Psoas muscle (tissue), 8 donors: Measurements from ENCODE around the gene VEGFA. TPM values are rescaled to one million over a fixed set of nuclear protein-coding genes. Genes with fewer than 3 reads are reported as not detected.

ENCODE experiments used
- ATAC-seq, 4 donors: fragments of 200-7000 bp; cut with Tn5 transposase; one replicate each; pipeline ENCODE4 v1.9.1; 2020; ENCODE audit warnings: moderate library complexity in 3 of 4, mild to moderate bottlenecking in 2 of 4
- DNase-seq, 2 donors: peaks; one replicate each; pipeline ENCODE4 v3.0.0-alpha.2; 2020
- H3K27ac ChIP-seq: fragments of 200-600 bp; one replicate; pipeline ENCODE4 v1.8.0; 2022
- H3K27me3 ChIP-seq, 3 donors: fragments of 200-600 bp in 1 of 3; one replicate each; pipeline versions ENCODE4 v1.6.1 to v1.8.0; 2013 to 2022; ENCODE audit warnings: low read length in 2 of 3, mild to moderate bottlenecking in 2 of 3, moderate library complexity in 1 of 3; ENCODE audit not compliant: insufficient read depth in 3 of 3
- H3K36me3 ChIP-seq, 2 donors: fragments of 200-600 bp in 1 of 2; one replicate each; pipeline versions ENCODE4 v1.6.1 to v1.8.0; 2013 to 2022; ENCODE audit warnings: low read depth in 1 of 2, mild to moderate bottlenecking in 1 of 2, moderate library complexity in 1 of 2; ENCODE audit not compliant: insufficient read depth in 1 of 2
- H3K4me1 ChIP-seq: fragments of 200-600 bp; one replicate; pipeline ENCODE4 v1.8.0; 2022
- H3K4me3 ChIP-seq: fragments of 200-600 bp; one replicate; pipeline ENCODE4 v1.8.0; 2022; ENCODE audit warnings: mild to moderate bottlenecking
- H3K9me3 ChIP-seq: fragments of 200-600 bp; one replicate; pipeline ENCODE4 v1.8.0; 2022
- CTCF ChIP-seq: fragments of 200-600 bp; IDR thresholded peaks from one replicate; pipeline ENCODE4 v1.8.0; 2022; ENCODE audit warnings: antibody characterized with exemption
- WGBS, 3 donors: extraction: QIAGEN DNeasy Blood & Tissue Kit; methylation state at CpG; one replicate each; pipeline versions ENCODE4 v1.1.6 to v1.1.7; 2013; 5-methylcytosine and 5-hydroxymethylcytosine counted together
- intact Hi-C, 2 donors: fragments of 100-400 bp; cut with DNase I; formaldehyde crosslinking; loops; one replicate each; pipeline versions ENCODE4 v1.11.0 to v1.14.2; 2022
- polyA plus RNA-seq, 3 donors: library from polyadenylated mRNA; stranded (reverse); fragments of 200-250 nt; gene quantifications; one replicate each; pipeline ENCODE4 v1.2.3, GENCODE V29; 2013
- total RNA-seq, 4 donors: library from RNA; stranded (reverse); fragmentation: NEBNext Ultra II Directional in 2 of 4; extraction: Animal tissue kit (Norgen Biotek cat#: 25700) in 2 of 4; gene quantifications; one replicate each; pipeline versions ENCODE4 v1.2.1 to v1.2.4, GENCODE V29; 2021 to 2023
- donor health status: healthy with polysubstance abuse.
- donor health status: DM: no; HTN: no; CAD: no; lungs with moderate emphysema.
- donor health status: Bipolar disorder and iron deficiency.
- donor health status: healthy.
- donor health status: DM: yes; HTN: yes; CAD: no.
- donor health status: DM: no; HTN: no; CAD: no.
- donor health status: DM: no; HTN: no; CAD: no.
- donor health status: DM: yes; HTN: yes; CAD: no.

VEGFA gene
- total and polyA plus RNA-seq, 7 donors = 78.1 to 345 (median 132) TPM

DNA sequence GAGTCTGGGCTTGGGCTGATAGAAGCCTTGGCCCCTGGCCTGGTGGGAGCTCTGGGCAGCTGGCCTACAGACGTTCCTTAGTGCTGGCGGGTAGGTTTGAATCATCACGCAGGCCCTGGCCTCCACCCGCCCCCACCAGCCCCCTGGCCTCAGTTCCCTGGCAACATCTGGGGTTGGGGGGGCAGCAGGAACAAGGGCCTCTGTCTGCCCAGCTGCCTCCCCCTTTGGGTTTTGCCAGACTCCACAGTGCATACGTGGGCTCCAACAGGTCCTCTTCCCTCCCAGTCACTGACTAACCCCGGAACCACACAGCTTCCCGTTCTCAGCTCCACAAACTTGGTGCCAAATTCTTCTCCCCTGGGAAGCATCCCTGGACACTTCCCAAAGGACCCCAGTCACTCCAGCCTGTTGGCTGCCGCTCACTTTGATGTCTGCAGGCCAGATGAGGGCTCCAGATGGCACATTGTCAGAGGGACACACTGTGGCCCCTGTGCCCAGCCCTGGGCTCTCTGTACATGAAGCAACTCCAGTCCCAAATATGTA, 957 bp upstream of the VEGFA start:
- H3K4me1 ChIP-seq = peaks cover 10% of the 10 kb centered on the region
- WGBS, 3 donors = 30 to 42% (median 37%) methylated on average over 4 to 8 of the region's 8 CpGs
- no peak for TF ChIP-seq CTCF
- H3K36me3 ChIP-seq = no peaks in the 10 kb centered on the region
- intact Hi-C loops = loop anchor here (1.0 to 5.0 kb wide), 5 partner anchors 48 to 310 kb away; no protein-coding TSS in a partner anchor
- H3K27me3 ChIP-seq = no peaks in the 10 kb centered on the region
- ATAC-seq (no peak), DNase-seq (peak; percentile 73 to 76)
- no peaks in the 10 kb centered on the region for H3K9me3 ChIP-seq
- peak overlapping the region; percentile 99 for H3K27ac ChIP-seq
- peak overlapping the region; percentile 97 for H3K4me3 ChIP-seq

- ATAC-seq = peak; percentile 36 to 59 (median 52)
- WGBS, 3 donors = 0 to 1% (median 0%) methylated on average over 58 to 84 of the region's 84 CpGs
- Histone ChIP-seq H3K27ac (peak overlapping the region; percentile 99), H3K4me1 (peaks cover 26% of the 10 kb centered on the region), H3K9me3 (no peaks in the 10 kb centered on the region), H3K4me3 (peak overlapping the region; percentile 97), H3K36me3 (peaks cover 0 to 11% of the 10 kb centered on the region in 2 donors), H3K27me3 (no peaks in the 10 kb centered on the region)
- intact Hi-C loops = loop anchor here (1.0 to 5.0 kb wide), 3 partner anchors 182 to 307 kb away; no protein-coding TSS in a partner anchor
- peak; percentile 87 to 93 for DNase-seq
- no peak for TF ChIP-seq CTCF
Observed at GRCh38 chr6:43770372-43771209, 580 bp downstream of the VEGFA start.

DNA sequence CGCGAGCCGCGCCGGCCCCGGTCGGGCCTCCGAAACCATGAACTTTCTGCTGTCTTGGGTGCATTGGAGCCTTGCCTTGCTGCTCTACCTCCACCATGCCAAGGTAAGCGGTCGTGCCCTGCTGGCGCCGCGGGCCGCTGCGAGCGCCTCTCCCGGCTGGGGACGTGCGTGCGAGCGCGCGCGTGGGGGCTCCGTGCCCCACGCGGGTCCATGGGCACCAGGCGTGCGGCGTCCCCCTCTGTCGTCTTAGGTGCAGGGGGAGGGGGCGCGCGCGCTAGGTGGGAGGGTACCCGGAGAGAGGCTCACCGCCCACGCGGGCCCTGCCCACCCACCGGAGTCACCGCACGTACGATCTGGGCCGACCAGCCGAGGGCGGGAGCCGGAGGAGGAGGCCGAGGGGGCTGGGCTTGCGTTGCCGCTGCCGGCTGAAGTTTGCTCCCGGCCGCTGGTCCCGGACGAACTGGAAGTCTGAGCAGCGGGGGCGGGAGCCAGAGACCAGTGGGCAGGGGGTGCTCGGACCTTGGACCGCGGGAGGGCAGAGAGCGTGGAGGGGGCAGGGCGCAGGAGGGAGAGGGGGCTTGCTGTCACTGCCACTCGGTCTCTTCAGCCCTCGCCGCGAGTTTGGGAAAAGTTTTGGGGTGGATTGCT, 1.3 kb downstream of the VEGFA start:
- Histone ChIP-seq H3K27ac (peak overlapping the region; percentile 99), H3K27me3 (no peaks in the 10 kb centered on the region), H3K4me1 (peaks cover 32% of the 10 kb centered on the region), H3K9me3 (no peaks in the 10 kb centered on the region), H3K4me3 (peak overlapping the region; percentile 97), H3K36me3 (peaks cover 0 to 18% of the 10 kb centered on the region in 2 donors)
- DNase-seq (peak; percentile 73 to 84), ATAC-seq (peak; percentile 1 to 21 (median 6))
- WGBS, 3 donors = 0% methylated on average over 31 to 66 of the region's 66 CpGs
- no peak for TF ChIP-seq CTCF
- intact Hi-C loops = loop anchor here (5.0 kb wide), 2 partner anchors 181 to 221 kb away; no protein-coding TSS in a partner anchor

DNA sequence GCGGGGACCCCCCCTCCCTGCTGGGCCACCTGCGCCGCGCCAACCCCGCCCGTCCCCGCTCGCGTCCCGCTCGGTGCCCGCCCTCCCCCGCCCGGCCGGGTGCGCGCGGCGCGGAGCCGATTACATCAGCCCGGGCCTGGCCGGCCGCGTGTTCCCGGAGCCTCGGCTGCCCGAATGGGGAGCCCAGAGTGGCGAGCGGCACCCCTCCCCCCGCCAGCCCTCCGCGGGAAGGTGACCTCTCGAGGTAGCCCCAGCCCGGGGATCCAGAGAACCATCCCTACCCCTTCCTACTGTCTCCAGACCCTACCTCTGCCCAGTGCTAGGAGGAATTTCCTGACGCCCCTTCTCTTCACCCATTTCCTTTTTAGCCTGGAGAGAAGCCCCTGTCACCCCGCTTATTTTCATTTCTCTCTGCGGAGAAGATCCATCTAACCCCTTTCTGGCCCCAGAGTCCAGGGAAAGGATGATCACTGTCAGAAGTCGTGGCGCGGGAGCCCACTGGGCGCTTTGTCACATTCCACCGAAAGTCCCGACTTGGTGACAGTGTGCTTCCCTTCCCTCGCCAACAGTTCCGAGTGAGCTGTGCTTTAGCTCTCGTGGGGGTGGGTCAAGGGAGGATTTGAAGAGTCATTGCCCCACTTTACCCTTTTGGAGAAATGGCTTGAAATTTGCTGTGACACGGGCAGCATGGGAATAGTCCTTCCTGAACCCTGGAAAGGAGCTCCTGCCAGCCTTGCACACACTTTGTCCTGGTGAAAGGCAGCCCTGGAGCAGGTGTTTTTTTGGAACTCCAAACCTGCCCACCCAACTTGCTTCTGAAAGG, 2.1 kb downstream of the VEGFA start:
- Histone ChIP-seq H3K27me3 (no peaks in the 10 kb centered on the region), H3K9me3 (no peaks in the 10 kb centered on the region), H3K27ac (peak overlapping the region; percentile 99), H3K4me3 (peak overlapping the region; percentile 97), H3K4me1 (peaks cover 37% of the 10 kb centered on the region), H3K36me3 (peaks cover 0 to 25% of the 10 kb centered on the region in 2 donors)
- peak; percentile 84 to 92 for DNase-seq
- 2 to 9% (median 3%) methylated on average over 18 to 48 of the region's 48 CpGs for WGBS, 3 donors
- no peak for TF ChIP-seq CTCF
- ATAC-seq = peak; percentile 30 to 53 (median 50)
- intact Hi-C loops = loop anchor here (2.0 to 5.0 kb wide), 4 partner anchors 67 to 475 kb away; partner anchors contain the start of gene HSP90AB1 (in 1 of the 2)
